ENCODE results near the gene POLDIP3. TPM values are rescaled to one million over a fixed set of nuclear protein-coding genes. Genes with fewer than 3 reads are reported as not detected.
"Not testable (repeated sequence)": the region's sequence is repeated elsewhere in the genome, so short reads cannot be mapped to it uniquely, and the experiment has no call there.

The POLDIP3 gene
- total RNA-seq, 1 donor from 2014 or later, result 77.9 TPM

GRCh38 chr22:42548597-42549330 is 65.9 kb downstream of the POLDIP3 start:
- H3K27ac Mint-ChIP-seq, result no peak overlapping the region
- intact Hi-C loops (cut with micrococcal nuclease), result no loop called here

GRCh38 chr22:42548126-42548525 is 66.6 kb downstream of the POLDIP3 start:
- H3K36me3 Mint-ChIP-seq (ENCODE audit: low read depth); DNase-seq (ENCODE audit: low spot score); H3K27ac Mint-ChIP-seq; H3K27me3 Mint-ChIP-seq (ENCODE audit: insufficient read depth); H3K4me1 Mint-ChIP-seq (ENCODE audit: low read depth); H3K4me3 Mint-ChIP-seq; H3K9me3 Mint-ChIP-seq; intact Hi-C loops (cut with micrococcal nuclease): not testable (repeated sequence)

More at GRCh38 chr22:42548597-42549330, 65.9 kb downstream of the POLDIP3 start:
- Mint-ChIP-seq H3K36me3 (ENCODE audit: low read depth) (no peaks in the 10 kb centered on the region), H3K27me3 (ENCODE audit: insufficient read depth) (peaks cover 3% of the 10 kb centered on the region), H3K9me3 (no peaks in the 10 kb centered on the region), H3K4me1 (ENCODE audit: low read depth) (peaks cover 6% of the 10 kb centered on the region), H3K4me3 (no peak overlapping the region)
- DNase-seq (ENCODE audit: low spot score), result no peak

GRCh38 chr22:42547562-42547961 is 67.1 kb downstream of the POLDIP3 start:
- no peak for DNase-seq (ENCODE audit: low spot score)
- intact Hi-C loops (cut with micrococcal nuclease), result no loop called here

GRCh38 chr22:42544686-42545085 is 70.0 kb downstream of the POLDIP3 start:
- no peak for DNase-seq (ENCODE audit: low spot score)
- H3K4me1 Mint-ChIP-seq (ENCODE audit: low read depth), result no peaks in the 10 kb centered on the region

More at GRCh38 chr22:42547562-42547961, 67.1 kb downstream of the POLDIP3 start:
- H3K4me1 Mint-ChIP-seq (ENCODE audit: low read depth), result peaks cover 6% of the 10 kb centered on the region
- no peak overlapping the region for H3K4me3 Mint-ChIP-seq
- no peaks in the 10 kb centered on the region for H3K9me3 Mint-ChIP-seq
- H3K27me3 Mint-ChIP-seq (ENCODE audit: insufficient read depth), result peaks cover 5% of the 10 kb centered on the region
- no peak overlapping the region for H3K27ac Mint-ChIP-seq
- no peaks in the 10 kb centered on the region for H3K36me3 Mint-ChIP-seq (ENCODE audit: low read depth)

GRCh38 chr22:42539236-42539771 is 75.4 kb downstream of the POLDIP3 start:
- intact Hi-C loops (cut with micrococcal nuclease), result not testable (repeated sequence)

More at GRCh38 chr22:42544686-42545085, 70.0 kb downstream of the POLDIP3 start:
- intact Hi-C loops (cut with micrococcal nuclease), result no loop called here
- Mint-ChIP-seq H3K27ac (no peak overlapping the region), H3K9me3 (no peaks in the 10 kb centered on the region), H3K4me3 (no peak overlapping the region), H3K36me3 (ENCODE audit: low read depth) (no peaks in the 10 kb centered on the region), H3K27me3 (ENCODE audit: insufficient read depth) (peaks cover 5% of the 10 kb centered on the region)

GRCh38 chr22:42537199-42537831 is 77.4 kb downstream of the POLDIP3 start:
- DNase-seq (ENCODE audit: low spot score), result not testable (repeated sequence)
- H3K4me1 Mint-ChIP-seq (ENCODE audit: low read depth), result peaks cover 21% of the 10 kb centered on the region
- H3K27ac Mint-ChIP-seq, result peak overlapping the region; percentile 40

More at GRCh38 chr22:42539236-42539771, 75.4 kb downstream of the POLDIP3 start:
- not testable (repeated sequence) for H3K27me3 Mint-ChIP-seq (ENCODE audit: insufficient read depth); H3K36me3 Mint-ChIP-seq (ENCODE audit: low read depth); H3K4me1 Mint-ChIP-seq (ENCODE audit: low read depth); H3K9me3 Mint-ChIP-seq; H3K27ac Mint-ChIP-seq; H3K4me3 Mint-ChIP-seq; DNase-seq (ENCODE audit: low spot score)

GRCh38 chr22:42536634-42537033 is 78.0 kb downstream of the POLDIP3 start:
- H3K27me3 Mint-ChIP-seq (ENCODE audit: insufficient read depth); intact Hi-C loops (cut with micrococcal nuclease): not testable (repeated sequence)

More at GRCh38 chr22:42537199-42537831, 77.4 kb downstream of the POLDIP3 start:
- intact Hi-C loops (cut with micrococcal nuclease); H3K4me3 Mint-ChIP-seq; H3K27me3 Mint-ChIP-seq (ENCODE audit: insufficient read depth); H3K36me3 Mint-ChIP-seq (ENCODE audit: low read depth); H3K9me3 Mint-ChIP-seq: not testable (repeated sequence)

GRCh38 chr22:42536166-42536565 is 78.5 kb downstream of the POLDIP3 start:
- Mint-ChIP-seq H3K9me3 (no peaks in the 10 kb centered on the region), H3K4me3 (no peak overlapping the region), H3K36me3 (ENCODE audit: low read depth) (no peaks in the 10 kb centered on the region), H3K27me3 (ENCODE audit: insufficient read depth) (no peaks in the 10 kb centered on the region), H3K27ac (no peak overlapping the region), H3K4me1 (ENCODE audit: low read depth) (peaks cover 27% of the 10 kb centered on the region)
- intact Hi-C loops (cut with micrococcal nuclease), result no loop called here
- no peak for DNase-seq (ENCODE audit: low spot score)

More at GRCh38 chr22:42536634-42537033, 78.0 kb downstream of the POLDIP3 start:
- DNase-seq (ENCODE audit: low spot score); H3K36me3 Mint-ChIP-seq (ENCODE audit: low read depth); H3K9me3 Mint-ChIP-seq; H3K4me3 Mint-ChIP-seq; H3K27ac Mint-ChIP-seq: not testable (repeated sequence)
- peaks cover 27% of the 10 kb centered on the region for H3K4me1 Mint-ChIP-seq (ENCODE audit: low read depth)

GRCh38 chr22:42535082-42535731 is 79.5 kb downstream of the POLDIP3 start:
- H3K27me3 Mint-ChIP-seq (ENCODE audit: insufficient read depth); DNase-seq (ENCODE audit: low spot score); H3K9me3 Mint-ChIP-seq; H3K27ac Mint-ChIP-seq; H3K4me3 Mint-ChIP-seq; H3K36me3 Mint-ChIP-seq (ENCODE audit: low read depth); intact Hi-C loops (cut with micrococcal nuclease): not testable (repeated sequence)
- H3K4me1 Mint-ChIP-seq (ENCODE audit: low read depth), result peaks cover 27% of the 10 kb centered on the region

Other genes starting within 250 kb of the POLDIP3 start
- gene NFAM1, start 182.5 kb downstream of the POLDIP3 start, total RNA-seq, result 0.12 and 0.88 TPM in 2 replicates
- 131 and 144 TPM in 2 replicates for gene RRP7A, start 95.1 kb downstream of the POLDIP3 start, total RNA-seq
- 1.4 and 2.1 TPM in 2 replicates for gene SERHL2, start 60.9 kb downstream of the POLDIP3 start, total RNA-seq
- 0.49 TPM in 1 of 2 replicates, not detected in the other for gene ATP5MGL, start 25.7 kb upstream of the POLDIP3 start, total RNA-seq
- gene CYB5R3, start 34.5 kb upstream of the POLDIP3 start, total RNA-seq, result 69.8 and 75.1 TPM in 2 replicates
- not detected in 2 replicates for gene A4GALT, start 106.0 kb upstream of the POLDIP3 start, total RNA-seq
- 38.0 and 42.3 TPM in 2 replicates for gene ARFGAP3, start 242.4 kb upstream of the POLDIP3 start, total RNA-seq